Esophagus mucosa (tissue), 1 donor: ENCODE results near the gene RASGRP2. TPM values are rescaled to one million over a fixed set of nuclear protein-coding genes. Genes with fewer than 3 reads are reported as not detected.

ENCODE experiments used
- ATAC-seq: fragments of 200-7000 bp; cut with Tn5 transposase; one replicate; pipeline ENCODE4 v1.9.1; 2020
- total RNA-seq: library from RNA; stranded (reverse); gene quantifications from one replicate; pipeline ENCODE4 v1.2.4, GENCODE V29; 2023
- donor health status: DM: yes; HTN: yes; CAD: no.

Gene RASGRP2
- total RNA-seq, 1 donor from 2014 or later: 1.1 TPM

GRCh38 chr11:64755681-64756361 lies 11.9 kb upstream of the RASGRP2 start:
- ATAC-seq: no peak

- no peak for ATAC-seq
These were observed 11.1 kb upstream of the RASGRP2 start for GRCh38 chr11:64754919-64755662.

- ATAC-seq: no peak
These were observed 10.4 kb upstream of the RASGRP2 start for GRCh38 chr11:64754124-64754918.

- no peak for ATAC-seq
These were observed 9.6 kb upstream of the RASGRP2 start for GRCh38 chr11:64753380-64754123.

GRCh38 chr11:64753019-64753379 lies 9.1 kb upstream of the RASGRP2 start:
- no peak for ATAC-seq

- no peak for ATAC-seq
These were observed 8.4 kb upstream of the RASGRP2 start for GRCh38 chr11:64752175-64752970.

- no peak for ATAC-seq
These were observed 7.6 kb upstream of the RASGRP2 start for GRCh38 chr11:64751580-64751979.

- no peak for ATAC-seq
These were observed 7.2 kb upstream of the RASGRP2 start for GRCh38 chr11:64751136-64751535.

GRCh38 chr11:64750361-64751054 lies 6.6 kb upstream of the RASGRP2 start:
- no peak for ATAC-seq

- no peak for ATAC-seq
These were observed 4.2 kb upstream of the RASGRP2 start for GRCh38 chr11:64747961-64748665.

- no peak for ATAC-seq
These were observed 2.5 kb upstream of the RASGRP2 start for GRCh38 chr11:64746486-64746885.

GRCh38 chr11:64745521-64746328 lies 1.8 kb upstream of the RASGRP2 start:
- peak; percentile 18 for ATAC-seq

- peak; percentile 31 for ATAC-seq
These were observed 1.2 kb upstream of the RASGRP2 start for GRCh38 chr11:64745189-64745520.

GRCh38 chr11:64744544-64745188 lies 724 bp upstream of the RASGRP2 start:
- no peak for ATAC-seq

- ATAC-seq: peak; percentile 53
These were observed 902 bp downstream of the RASGRP2 start for GRCh38 chr11:64742889-64743590.

GRCh38 chr11:64742087-64742888 lies 1.7 kb downstream of the RASGRP2 start:
- peak; percentile 5 for ATAC-seq

- ATAC-seq: no peak
These were observed 2.4 kb downstream of the RASGRP2 start for GRCh38 chr11:64741375-64742086.
